GDM1 (cell line): Measurements from ENCODE around the gene TCF20.

Experiments used
- DNase-seq: peaks from one replicate; lab custom pipeline; 2025; lab: John Stamatoyannopoulos, UW

The TCF20 gene

DNA sequence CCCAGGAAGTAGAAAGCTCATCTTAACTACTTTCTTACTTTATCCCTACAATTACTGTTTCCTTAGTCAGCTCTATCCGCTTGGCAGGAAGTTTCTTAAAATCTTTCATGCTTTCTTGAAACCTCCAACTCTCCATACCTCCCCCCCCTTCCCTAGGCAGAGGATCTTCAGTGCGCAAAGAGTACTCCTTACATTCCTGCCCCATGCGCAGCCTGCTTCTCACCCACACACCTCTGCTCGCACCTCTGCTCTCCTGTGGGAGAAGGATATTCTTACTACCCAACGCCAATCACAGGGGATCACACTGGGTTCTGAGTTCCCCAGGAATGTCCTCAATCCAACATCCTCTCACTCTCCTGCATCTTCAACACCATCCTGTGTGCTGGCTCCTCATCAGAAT is 12.3 kb downstream of the TCF20 start:
- no peak for DNase-seq

DNA sequence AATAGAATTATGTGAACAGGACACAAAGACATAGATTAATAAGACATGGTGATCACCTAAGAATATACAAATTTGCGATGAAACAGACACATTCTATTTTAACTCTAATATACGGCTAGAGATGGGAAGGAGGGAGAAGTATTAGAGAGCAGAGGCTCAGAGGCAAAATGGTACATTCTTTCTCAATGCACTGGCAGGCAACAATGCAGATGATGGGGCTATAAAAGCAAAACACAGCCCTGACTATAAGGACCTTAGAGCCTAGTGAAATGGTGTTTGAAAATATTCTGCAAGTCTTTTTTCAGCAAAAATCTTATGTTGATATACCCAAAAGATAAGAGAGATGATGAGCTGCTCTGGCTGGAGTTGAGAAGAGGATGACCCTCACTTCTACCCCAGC is 13.1 kb downstream of the TCF20 start:
- no peak for DNase-seq

GRCh38 chr22:42256930-42257329 is 13.5 kb downstream of the TCF20 start:
- no peak for DNase-seq

- DNase-seq, result no peak
These were observed 14.2 kb downstream of the TCF20 start for GRCh38 chr22:42256220-42256619.

DNA sequence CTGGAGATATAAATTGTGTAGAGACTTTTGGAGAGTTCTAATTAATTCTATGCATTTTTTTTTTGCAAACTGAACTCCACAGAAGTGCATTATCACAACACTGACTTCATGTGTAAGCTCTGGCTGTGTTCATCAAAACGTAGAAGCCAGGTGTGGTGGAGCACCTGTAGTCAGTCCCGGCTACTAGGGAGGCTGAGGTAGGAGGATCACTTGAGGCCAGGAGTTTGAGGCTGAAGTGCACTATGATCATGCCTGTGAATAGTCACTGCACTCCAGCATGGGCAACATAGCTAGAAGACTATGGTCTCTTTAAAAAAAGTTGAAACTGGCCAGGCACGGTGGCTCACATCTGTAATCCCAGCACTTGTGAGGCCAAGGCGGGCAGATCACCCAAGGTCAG is 20.6 kb downstream of the TCF20 start:
- DNase-seq, result no peak

GRCh38 chr22:42248995-42249394 is 21.5 kb downstream of the TCF20 start:
- no peak for DNase-seq

GRCh38 chr22:42247596-42247995 is 22.9 kb downstream of the TCF20 start:
- DNase-seq, result no peak

- DNase-seq, result no peak
These were observed 26.7 kb downstream of the TCF20 start for GRCh38 chr22:42243802-42244060.

GRCh38 chr22:42236848-42237247 is 33.6 kb downstream of the TCF20 start:
- no peak for DNase-seq

GRCh38 chr22:42236268-42236667 is 34.2 kb downstream of the TCF20 start:
- DNase-seq, result no peak

- no peak for DNase-seq
These were observed 36.6 kb downstream of the TCF20 start for GRCh38 chr22:42233879-42234278.

GRCh38 chr22:42231929-42232328 is 38.5 kb downstream of the TCF20 start:
- no peak for DNase-seq

DNA sequence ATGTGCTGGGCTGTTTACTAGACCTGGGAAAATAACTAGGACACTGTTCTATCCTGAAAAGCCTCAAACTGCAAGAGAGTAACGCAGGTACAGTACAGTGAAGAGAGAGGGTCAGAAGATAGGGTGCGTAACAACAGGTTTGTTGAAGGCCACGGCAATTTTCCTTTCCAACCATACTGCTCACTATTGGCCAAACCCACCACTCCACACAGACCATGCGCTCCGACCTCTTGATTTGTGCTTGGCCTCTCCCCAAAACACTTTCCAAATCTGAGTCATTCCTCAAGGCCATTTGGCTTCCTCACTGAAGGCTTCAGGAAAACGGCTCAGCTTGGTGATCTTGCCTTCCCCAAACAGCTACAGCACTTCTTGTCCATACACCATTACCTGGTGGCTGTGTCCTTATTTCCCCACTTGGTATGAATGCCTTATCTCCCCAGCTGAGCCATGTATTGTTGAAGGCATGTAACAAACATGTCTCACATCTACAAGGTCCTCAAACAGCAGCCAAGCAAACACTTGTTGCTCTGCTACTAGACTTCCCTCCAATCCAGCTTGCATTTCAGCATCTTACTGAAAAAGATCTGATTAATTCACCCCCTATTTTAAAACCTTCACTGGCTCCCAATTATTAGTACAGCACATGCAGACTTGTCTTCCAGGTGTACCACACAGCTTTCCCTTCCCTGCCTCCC is 40.9 kb downstream of the TCF20 start:
- DNase-seq, result no peak

GRCh38 chr22:42228483-42228882 is 42.0 kb downstream of the TCF20 start:
- DNase-seq, result no peak

DNA sequence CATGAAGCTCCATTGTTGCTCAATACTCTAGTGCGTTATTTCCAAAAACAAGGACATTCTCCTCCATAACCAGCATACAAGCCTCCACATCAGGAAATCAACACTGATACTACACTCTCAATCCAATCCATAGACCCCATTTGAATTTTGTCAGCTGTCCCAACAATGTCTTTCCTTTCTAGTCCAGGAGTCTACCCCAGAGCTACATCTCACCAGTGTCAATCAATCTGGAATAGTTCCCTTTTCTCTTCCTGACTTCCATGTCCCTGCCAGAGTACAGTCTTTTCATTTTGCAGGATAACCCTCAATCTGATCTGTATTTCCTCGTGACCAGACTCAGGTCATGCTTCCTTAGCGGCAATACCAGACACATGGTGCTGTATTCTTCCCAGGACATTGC is 43.0 kb downstream of the TCF20 start:
- no peak for DNase-seq

DNA sequence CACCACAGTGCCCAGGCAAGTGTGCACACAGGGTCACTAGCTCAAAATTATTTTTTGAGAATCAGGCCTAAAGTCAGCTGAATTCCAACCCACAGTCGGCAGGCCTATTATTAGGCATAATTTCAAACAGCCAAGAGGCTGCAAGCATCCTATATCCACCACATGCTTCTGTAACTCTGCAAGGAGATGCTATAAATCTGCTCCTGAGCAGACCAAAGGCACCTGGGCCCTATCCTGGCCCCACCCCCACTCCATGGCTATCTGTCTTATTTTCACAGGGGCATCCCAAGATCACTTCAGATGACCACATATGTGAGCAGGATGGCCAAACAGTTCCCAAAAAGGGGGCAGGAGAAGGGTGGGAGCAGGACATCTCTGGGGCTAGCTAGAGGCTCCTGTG is 44.6 kb downstream of the TCF20 start:
- no peak for DNase-seq

GRCh38 chr22:42222140-42222539 is 48.3 kb downstream of the TCF20 start:
- no peak for DNase-seq
